ENCODE data around the gene OGDHL. TPM values are rescaled to one million over a fixed set of nuclear protein-coding genes. Genes with fewer than 3 reads are reported as not detected.
"Not testable (repeated sequence)": the region's sequence is repeated elsewhere in the genome, so short reads cannot be mapped to it uniquely, and the experiment has no call there.

The OGDHL gene
- total RNA-seq, 1 experiment from 2014 or later = 1.3 TPM

DNA sequence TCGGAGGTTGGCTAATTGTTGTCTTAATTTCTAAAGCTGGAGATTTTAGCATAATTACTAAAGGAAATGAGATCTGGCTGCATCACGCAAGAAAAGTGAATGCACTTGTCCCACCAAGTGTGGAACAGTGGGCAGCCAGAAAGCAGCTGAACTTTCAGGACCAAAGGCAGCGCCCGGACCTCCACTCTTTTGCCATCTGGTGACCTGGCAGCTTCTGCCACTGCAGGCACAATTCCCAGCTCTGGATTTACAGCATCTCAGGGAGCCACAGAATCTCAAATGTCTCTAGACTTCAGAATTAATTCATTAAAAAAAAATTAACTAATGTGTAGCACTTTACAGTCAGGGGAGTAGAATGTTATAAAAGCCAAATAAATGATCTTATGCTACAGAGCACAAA, 14.7 kb upstream of the OGDHL start:
- ChIA-PET POLR2A (interaction anchor here (0.5 kb wide), 1 partner anchor 394 kb away, joined by 3 read pairs; no protein-coding TSS in a partner anchor), CTCF (no interaction called here)
- Histone ChIP-seq H3K36me3 (ENCODE audit: control insufficient read depth, insufficient read depth, low read length) (no peaks in the 10 kb centered on the region), H3K9me3 (ENCODE audit: control insufficient read depth, insufficient read depth, low read depth, low read length) (no peaks in the 10 kb centered on the region), H3K4me3 (ENCODE audit: low read depth in 2 of 2, low read length in 2 of 2) (no peak overlapping the region), H3K4me1 (ENCODE audit: control insufficient read depth, insufficient read depth, low read length) (no peaks in the 10 kb centered on the region), H3K27ac (ENCODE audit: low read length) (no peak overlapping the region), H3K27me3 (ENCODE audit: control insufficient read depth, insufficient read depth, low read length) (peaks cover 5% of the 10 kb centered on the region; the same call in 1 of the 2 replicates)
- in situ Hi-C loops (cut with HindIII; ENCODE audit: low pct_unique_long_range_greater_than_20kb, low sequenced_read_pairs) (no loop called here), intact Hi-C loops (cut with micrococcal nuclease; ENCODE audit: unreplicated experiment) (no loop called here)
- no TSS peak for BruUV-seq (replicated peaks)
- TF ChIP-seq POLR2AphosphoS5 (IDR thresholded peaks at IDR 0.05; ENCODE audit: low read depth, low read length) = no peak
- TF ChIP-seq CTCF (IDR thresholded peaks at IDR 0.05) = no peak
- TF ChIP-seq SIN3A (IDR thresholded peaks at IDR 0.05; ENCODE audit: borderline replicate concordance, insufficient read depth, low read depth, low read length) = no peak
- TF ChIP-seq TCF7L2 (IDR thresholded peaks at IDR 0.05; ENCODE audit: low read depth, low read length) = no peak
- TF ChIP-seq, protein P1, sequence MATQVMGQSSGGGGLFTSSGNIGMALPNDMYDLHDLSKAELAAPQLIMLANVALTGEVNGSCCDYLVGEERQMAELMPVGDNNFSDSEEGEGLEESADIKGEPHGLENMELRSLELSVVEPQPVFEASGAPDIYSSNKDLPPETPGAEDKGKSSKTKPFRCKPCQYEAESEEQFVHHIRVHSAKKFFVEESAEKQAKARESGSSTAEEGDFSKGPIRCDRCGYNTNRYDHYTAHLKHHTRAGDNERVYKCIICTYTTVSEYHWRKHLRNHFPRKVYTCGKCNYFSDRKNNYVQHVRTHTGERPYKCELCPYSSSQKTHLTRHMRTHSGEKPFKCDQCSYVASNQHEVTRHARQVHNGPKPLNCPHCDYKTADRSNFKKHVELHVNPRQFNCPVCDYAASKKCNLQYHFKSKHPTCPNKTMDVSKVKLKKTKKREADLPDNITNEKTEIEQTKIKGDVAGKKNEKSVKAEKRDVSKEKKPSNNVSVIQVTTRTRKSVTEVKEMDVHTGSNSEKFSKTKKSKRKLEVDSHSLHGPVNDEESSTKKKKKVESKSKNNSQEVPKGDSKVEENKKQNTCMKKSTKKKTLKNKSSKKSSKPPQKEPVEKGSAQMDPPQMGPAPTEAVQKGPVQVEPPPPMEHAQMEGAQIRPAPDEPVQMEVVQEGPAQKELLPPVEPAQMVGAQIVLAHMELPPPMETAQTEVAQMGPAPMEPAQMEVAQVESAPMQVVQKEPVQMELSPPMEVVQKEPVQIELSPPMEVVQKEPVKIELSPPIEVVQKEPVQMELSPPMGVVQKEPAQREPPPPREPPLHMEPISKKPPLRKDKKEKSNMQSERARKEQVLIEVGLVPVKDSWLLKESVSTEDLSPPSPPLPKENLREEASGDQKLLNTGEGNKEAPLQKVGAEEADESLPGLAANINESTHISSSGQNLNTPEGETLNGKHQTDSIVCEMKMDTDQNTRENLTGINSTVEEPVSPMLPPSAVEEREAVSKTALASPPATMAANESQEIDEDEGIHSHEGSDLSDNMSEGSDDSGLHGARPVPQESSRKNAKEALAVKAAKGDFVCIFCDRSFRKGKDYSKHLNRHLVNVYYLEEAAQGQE (IDR thresholded peaks at IDR 0.05; ENCODE audit: insufficient read depth in 1 of 2, low read depth in 2 of 2, low read length in 1 of 2) = no peak
- ATAC-seq (no peak), DNase-seq (ENCODE audit: low read depth, low spot score) (no peak)

- no peak overlapping the region for H3K4me3 ChIP-seq (ENCODE audit: low read depth in 2 of 2, low read length in 2 of 2)
- ChIA-PET CTCF (no interaction called here), POLR2A (no interaction called here)
- no peaks in the 10 kb centered on the region for H3K4me1 ChIP-seq (ENCODE audit: control insufficient read depth, insufficient read depth, low read length)
- no peak for ATAC-seq
- DNase-seq (ENCODE audit: low read depth, low spot score) = no peak
- TF ChIP-seq CTCF (IDR thresholded peaks at IDR 0.05) (no peak), SIN3A (IDR thresholded peaks at IDR 0.05; ENCODE audit: borderline replicate concordance, insufficient read depth, low read depth, low read length) (no peak)
- TF ChIP-seq, protein P1 (IDR thresholded peaks at IDR 0.05; ENCODE audit: insufficient read depth in 1 of 2, low read depth in 2 of 2, low read length in 1 of 2) = no peak
- no TSS peak for BruUV-seq (replicated peaks)
- in situ Hi-C loops (cut with HindIII; ENCODE audit: low pct_unique_long_range_greater_than_20kb, low sequenced_read_pairs) = no loop called here
- no peak overlapping the region for H3K27ac ChIP-seq (ENCODE audit: low read length)
- intact Hi-C loops (cut with micrococcal nuclease; ENCODE audit: unreplicated experiment) = no loop called here
- no peaks in the 10 kb centered on the region for H3K9me3 ChIP-seq (ENCODE audit: control insufficient read depth, insufficient read depth, low read depth, low read length)
- peaks cover 5% of the 10 kb centered on the region; the same call in 1 of the 2 replicates for H3K27me3 ChIP-seq (ENCODE audit: control insufficient read depth, insufficient read depth, low read length)
- no peaks in the 10 kb centered on the region for H3K36me3 ChIP-seq (ENCODE audit: control insufficient read depth, insufficient read depth, low read length)
Measured at GRCh38 chr10:49775014-49775413, 12.9 kb upstream of the OGDHL start.

- H3K27ac ChIP-seq (ENCODE audit: low read length); ATAC-seq; H3K4me1 ChIP-seq (ENCODE audit: control insufficient read depth, insufficient read depth, low read length); BruUV-seq (replicated peaks); intact Hi-C loops (cut with micrococcal nuclease; ENCODE audit: unreplicated experiment); in situ Hi-C loops (cut with HindIII; ENCODE audit: low pct_unique_long_range_greater_than_20kb, low sequenced_read_pairs); DNase-seq (ENCODE audit: low read depth, low spot score); H3K9me3 ChIP-seq (ENCODE audit: control insufficient read depth, insufficient read depth, low read depth, low read length); CTCF ChIA-PET; H3K4me3 ChIP-seq (ENCODE audit: low read depth in 2 of 2, low read length in 2 of 2); H3K27me3 ChIP-seq (ENCODE audit: control insufficient read depth, insufficient read depth, low read length); H3K36me3 ChIP-seq (ENCODE audit: control insufficient read depth, insufficient read depth, low read length); POLR2A ChIA-PET: not testable (repeated sequence)
Measured at GRCh38 chr10:49772944-49773343, 10.8 kb upstream of the OGDHL start.

DNA sequence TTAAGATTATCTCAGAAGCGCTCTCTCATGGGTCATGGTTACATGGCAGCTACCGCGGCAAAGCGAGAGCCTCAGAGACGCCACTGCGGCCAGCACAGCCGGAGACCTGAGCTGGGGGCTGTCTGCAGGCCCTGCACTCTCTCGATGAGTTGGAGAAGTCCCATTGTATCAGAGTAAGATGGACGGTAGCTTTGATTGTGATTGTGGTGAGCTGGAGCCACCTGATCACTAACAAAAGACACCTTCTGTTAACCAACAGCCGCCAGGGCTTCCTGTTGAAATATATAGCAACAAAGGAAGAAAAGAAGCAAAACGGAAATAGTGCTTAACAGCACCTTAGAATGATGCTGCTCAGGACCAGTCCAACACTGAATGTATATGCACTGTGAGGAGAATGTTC, 8.9 kb upstream of the OGDHL start:
- H3K4me3 ChIP-seq (ENCODE audit: low read depth in 2 of 2, low read length in 2 of 2); in situ Hi-C loops (cut with HindIII; ENCODE audit: low pct_unique_long_range_greater_than_20kb, low sequenced_read_pairs); H3K27me3 ChIP-seq (ENCODE audit: control insufficient read depth, insufficient read depth, low read length); ATAC-seq; H3K27ac ChIP-seq (ENCODE audit: low read length); POLR2A ChIA-PET; CTCF ChIA-PET; DNase-seq (ENCODE audit: low read depth, low spot score); BruUV-seq (replicated peaks); H3K36me3 ChIP-seq (ENCODE audit: control insufficient read depth, insufficient read depth, low read length); intact Hi-C loops (cut with micrococcal nuclease; ENCODE audit: unreplicated experiment); H3K9me3 ChIP-seq (ENCODE audit: control insufficient read depth, insufficient read depth, low read depth, low read length); H3K4me1 ChIP-seq (ENCODE audit: control insufficient read depth, insufficient read depth, low read length): not testable (repeated sequence)
